Cardiac atrium fibroblast (primary cell): ENCODE measurements around the gene C10orf71. TPM values are rescaled to one million over a fixed set of nuclear protein-coding genes. Genes with fewer than 3 reads are reported as not detected.

ENCODE experiments used
- total RNA-seq: library from RNA; depleted of rRNA; stranded (reverse); fragments of >200 nt; gene quantifications from 2 replicates; pipeline ENCODE4 v1.2.3, GENCODE V29; 2015

Gene C10orf71
- total RNA-seq, result not detected in 2 replicates

GRCh38 chr10:49298983-49299815 lies at the start of gene C10orf71:
TSS of gene C10orf71 (plus strand) at chr10:49299170. CDS start at chr10:49322546, 23,376 bp downstream.

Other genes with a start within 250 kb of the C10orf71 start
- 3.1 and 3.6 TPM in 2 replicates for gene VSTM4, start 183.6 kb upstream of the C10orf71 start, total RNA-seq
- gene FAM170B, start 165.1 kb upstream of the C10orf71 start, total RNA-seq, result not detected in 2 replicates
- not detected in 2 replicates for gene TMEM273, start 110.8 kb upstream of the C10orf71 start, total RNA-seq
- gene DRGX, start 96.9 kb downstream of the C10orf71 start, total RNA-seq, result not detected in 2 replicates
- gene ERCC6, start 240.0 kb downstream of the C10orf71 start, total RNA-seq, result 35.4 and 58.8 TPM in 2 replicates